Measurements from ENCODE around the gene PARPBP. TPM values are rescaled to one million over a fixed set of nuclear protein-coding genes. Genes with fewer than 3 reads are reported as not detected.

The PARPBP gene
- total and polyA plus RNA-seq, 2 experiments from 2014 or later, result 37.3 to 44.8 TPM

GRCh38 chr12:102232446-102232845, 112.5 kb downstream of the PARPBP start:
- Histone ChIP-seq H3F3A (replicated peaks; ENCODE audit: low read depth) (no peaks in the 10 kb centered on the region), H4K20me1 (replicated peaks; ENCODE audit: insufficient read depth) (no peaks in the 10 kb centered on the region), H3K27me3 (ENCODE audit: insufficient read depth) (no peaks in the 10 kb centered on the region), H2AFZ (peak overlapping the region; percentile 43; the same call in 1 of the 2 replicates), H3K4me1 (ENCODE audit: insufficient read depth) (peaks cover 9% of the 10 kb centered on the region; the same call in 1 of the 2 replicates), H3K79me2 (replicated peaks; ENCODE audit: insufficient read depth) (no peaks in the 10 kb centered on the region), H3K4me3 (no peak overlapping the region), H3K27ac (ENCODE audit: low read depth) (no peak overlapping the region), H3K4me2 (0 out of 2 replicates have a peak overlapping the region, but pooled peaks have one; percentile 10), H3K9me2 (ENCODE audit: insufficient read depth) (0 out of 2 replicates have a peak, but pooled peaks cover 6% of the 10 kb centered on the region), H3K36me3 (ENCODE audit: insufficient read depth) (no peaks in the 10 kb centered on the region)
- Mint-ChIP-seq H3K4me1 (peaks cover 15% of the 10 kb centered on the region; the same call in 2 of the 3 replicates), H3K36me3 (ENCODE audit: low read depth) (no peaks in the 10 kb centered on the region; the same call in 2 of the 3 replicates), H3K9me3 (peaks cover 5% of the 10 kb centered on the region), H3K27ac (no peak overlapping the region), H3K4me3 (no peak overlapping the region), H3K27me3 (ENCODE audit: insufficient read depth, low read depth, poor library complexity) (no peaks in the 10 kb centered on the region)
- DNase-seq (ENCODE audit: low spot score) (no peak), ATAC-seq (no peak)
- TF ChIP-seq REST (IDR thresholded peaks at IDR 0.05; ENCODE audit: unreplicated experiment), result no peak
- no peak for TF ChIP-seq ZNF462 (CRISPR knock-in tag; IDR thresholded peaks at IDR 0.05)
- no peak for TF ChIP-seq ZNF114 (CRISPR knock-in tag; IDR thresholded peaks at IDR 0.05)
- no peak for TF ChIP-seq ZNF331 (CRISPR knock-in tag; IDR thresholded peaks at IDR 0.05; ENCODE audit: low read depth)
- TF ChIP-seq EZH2 (IDR thresholded peaks at IDR 0.05; ENCODE audit: low read depth, unreplicated experiment), result no peak
- TF ChIP-seq NANOG (IDR thresholded peaks at IDR 0.05; ENCODE audit: borderline replicate concordance), result no peak
- TF ChIP-seq EZH2phosphoT487 (IDR thresholded peaks at IDR 0.05; ENCODE audit: unreplicated experiment), result no peak
- TF ChIP-seq JUNB (IDR thresholded peaks at IDR 0.05; ENCODE audit: unreplicated experiment), result no peak

All from GM23338 (cell line).